Measurements from ENCODE around the gene HSPA12A.
A peak's percentile ranks its signal among the peaks of the same experiment; 100 is the strongest.

HSPA12A gene

DNA sequence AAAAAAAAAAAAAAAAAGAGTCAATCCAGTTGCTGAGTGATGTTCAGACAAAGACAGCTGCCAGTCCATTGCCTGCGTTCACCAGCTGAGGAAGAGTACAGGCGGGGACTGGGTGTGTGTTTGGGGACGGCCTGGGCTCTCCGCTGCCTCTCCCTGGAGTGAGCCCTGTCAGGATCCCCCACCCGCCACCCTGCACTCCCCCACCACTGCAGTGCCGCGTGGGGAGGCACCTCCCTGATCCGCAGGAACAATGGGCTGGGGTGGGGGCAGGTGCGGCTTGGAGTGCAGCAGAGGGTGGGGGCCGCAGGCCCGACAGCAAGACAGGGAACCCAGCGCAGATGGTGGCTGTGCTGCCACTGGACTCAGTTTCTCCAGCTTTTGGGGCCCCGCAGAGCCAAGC lies 1.4 kb downstream of the HSPA12A start:
- no peak for DNase-seq

- DNase-seq = no peak
These were observed 4.0 kb downstream of the HSPA12A start for GRCh38 chr10:116738339-116738738.

DNA sequence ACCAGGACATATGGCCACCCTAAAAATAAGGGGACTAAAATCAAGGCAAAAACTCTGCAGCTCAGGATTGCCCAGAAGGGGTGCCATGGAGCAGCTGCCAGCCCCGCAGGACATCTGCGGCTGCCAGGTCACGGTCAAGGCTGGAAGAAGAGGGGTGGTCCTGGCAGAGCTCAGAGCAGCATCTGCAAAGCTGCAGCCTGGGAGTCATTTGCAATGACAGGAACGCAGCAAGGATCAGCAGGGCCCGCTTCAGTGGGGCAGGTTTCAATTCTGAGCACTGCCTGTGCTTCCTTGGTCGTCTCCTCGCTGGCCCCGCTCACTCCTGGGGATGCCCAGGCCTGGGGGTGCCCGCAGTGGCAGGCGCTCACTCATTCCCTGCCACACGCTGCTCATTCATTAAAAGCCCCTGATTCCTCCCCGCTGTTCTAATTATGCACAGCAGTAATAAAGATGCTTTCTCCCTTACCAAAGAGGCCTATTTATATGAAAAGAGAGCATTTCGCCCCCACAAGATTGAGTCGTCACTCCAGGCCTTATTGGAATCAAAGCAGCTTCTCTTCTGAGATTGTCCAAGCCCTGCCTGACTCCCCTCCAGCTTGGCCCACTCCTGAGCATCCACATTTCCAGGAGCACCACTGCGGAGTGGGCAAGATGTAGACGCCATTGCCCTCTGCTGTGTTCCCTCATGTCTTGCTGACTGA lies 4.6 kb downstream of the HSPA12A start:
- DNase-seq = no peak

GRCh38 chr10:116733566-116733965 lies 8.8 kb downstream of the HSPA12A start:
- DNase-seq = no peak

GRCh38 chr10:116732573-116732972 lies 9.8 kb downstream of the HSPA12A start:
- DNase-seq = no peak

- no peak for DNase-seq
These were observed 11.7 kb downstream of the HSPA12A start for GRCh38 chr10:116730464-116731260.

DNA sequence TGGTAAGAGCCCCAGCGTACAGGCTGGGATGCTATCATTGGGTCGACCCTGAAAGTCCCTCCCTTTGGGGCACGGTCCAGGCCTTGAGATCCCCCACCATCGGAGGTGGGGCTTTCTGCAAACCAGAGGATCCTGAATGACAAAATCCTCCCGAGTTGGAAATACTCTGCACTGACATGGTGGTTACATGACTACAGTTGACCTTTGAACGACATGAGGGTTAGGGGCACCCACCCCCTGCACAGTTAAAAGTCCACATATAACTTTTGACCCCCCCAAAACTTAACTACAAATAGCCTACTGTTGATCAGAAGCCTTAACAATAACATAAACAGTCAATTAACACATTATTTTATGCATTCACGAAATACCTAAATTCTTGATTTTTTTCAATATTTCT lies 13.1 kb downstream of the HSPA12A start:
- no peak for DNase-seq

GRCh38 chr10:116728526-116729096 lies 13.8 kb downstream of the HSPA12A start:
- DNase-seq = no peak

DNA sequence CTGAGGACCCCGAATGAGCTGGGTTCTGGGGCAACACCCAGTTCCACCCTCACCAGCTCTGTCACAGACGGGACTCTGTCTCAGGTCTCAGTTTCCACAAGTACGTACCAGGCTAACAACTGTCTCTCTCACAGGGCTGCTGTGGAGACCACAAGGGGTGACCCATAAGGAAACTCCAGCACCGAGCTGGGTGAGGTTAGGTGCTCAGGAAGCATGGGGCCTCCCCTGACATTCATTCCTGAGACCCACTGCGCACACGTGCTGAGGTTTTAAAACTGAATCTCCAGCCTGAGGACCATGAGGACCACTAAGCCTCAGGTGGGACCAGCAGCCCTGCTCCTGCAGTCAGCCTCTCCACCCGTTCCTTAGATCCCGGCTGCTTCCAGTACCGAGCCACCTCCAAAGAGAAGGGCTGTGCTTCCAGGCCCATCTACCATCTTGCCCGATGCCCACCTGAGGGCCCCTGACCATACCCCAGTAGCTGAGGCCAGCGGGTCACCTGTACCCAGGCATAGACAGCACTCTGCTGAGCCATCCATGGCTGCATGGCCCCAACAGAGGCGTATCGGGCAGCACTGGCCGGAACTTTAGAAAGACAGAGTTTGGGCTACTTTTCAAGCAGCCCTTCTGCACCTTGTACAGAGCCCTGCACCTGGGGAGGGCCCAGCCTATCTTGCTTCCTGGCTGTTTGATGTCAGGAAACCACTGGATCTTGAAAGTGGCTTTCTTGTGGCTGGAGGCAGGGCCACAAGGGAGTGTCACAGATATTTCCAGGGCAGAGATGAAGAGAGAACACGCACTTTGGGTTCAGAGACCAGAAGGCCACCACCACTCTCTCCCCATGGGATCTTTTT lies 18.7 kb downstream of the HSPA12A start:
- peak; percentile 15 for DNase-seq

DNA sequence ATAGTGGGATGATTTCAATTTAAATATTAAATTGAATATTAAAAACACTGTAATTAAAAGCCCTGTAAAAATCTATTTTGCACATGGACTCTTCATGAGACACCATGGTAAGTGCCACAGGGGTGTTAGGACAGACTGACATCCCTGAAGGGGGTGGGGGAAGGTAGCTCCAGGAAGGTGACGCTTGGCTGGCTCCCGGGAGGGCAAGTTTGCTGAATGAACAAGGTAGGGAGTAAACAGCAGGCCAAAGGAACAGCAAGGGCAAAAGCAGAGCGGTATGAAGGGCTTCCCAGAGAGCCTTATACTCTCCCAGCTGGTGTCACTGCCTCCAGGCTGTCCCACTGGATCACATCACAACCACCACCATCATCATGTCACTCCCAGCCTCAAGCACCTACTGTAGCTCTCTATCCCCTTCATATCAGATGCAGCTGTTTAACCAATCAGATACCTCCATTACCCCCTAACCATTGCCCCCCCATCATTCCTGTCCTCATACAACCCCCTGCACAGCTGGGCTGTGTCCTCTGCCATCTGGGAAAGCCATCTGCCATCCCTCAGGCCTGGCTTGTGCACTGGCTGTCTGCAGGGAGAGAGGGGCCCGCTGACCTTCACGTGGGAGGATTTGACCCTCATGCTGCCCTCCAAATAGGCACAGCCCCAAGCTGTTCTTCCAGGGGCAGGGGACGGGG lies 19.5 kb downstream of the HSPA12A start:
- no peak for DNase-seq

- no peak for DNase-seq
These were observed 20.6 kb downstream of the HSPA12A start for GRCh38 chr10:116721547-116722392.

GRCh38 chr10:116720668-116721546 lies 21.5 kb downstream of the HSPA12A start:
- DNase-seq = no peak

- no peak for DNase-seq
These were observed 22.1 kb downstream of the HSPA12A start for GRCh38 chr10:116720241-116720643.

DNA sequence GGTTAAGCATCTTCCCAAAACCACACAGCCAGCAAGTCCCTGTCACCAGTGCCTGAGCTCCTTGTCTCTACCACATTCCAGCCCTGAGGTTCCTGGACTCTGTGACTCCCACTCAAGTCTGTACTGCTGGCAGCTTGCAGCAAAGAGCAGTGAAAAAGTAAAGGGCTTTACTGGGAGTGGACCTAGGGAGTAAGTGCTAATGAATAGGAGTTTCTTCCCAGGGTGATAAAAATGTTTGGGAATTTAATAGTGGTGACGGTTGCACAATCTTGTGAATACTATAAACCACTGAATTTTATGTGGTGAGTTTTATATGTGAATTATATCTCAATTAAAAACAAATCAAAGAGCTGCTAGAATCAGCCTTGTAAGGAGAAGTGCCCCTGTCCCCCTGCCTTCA lies 22.6 kb downstream of the HSPA12A start:
- no peak for DNase-seq

DNA sequence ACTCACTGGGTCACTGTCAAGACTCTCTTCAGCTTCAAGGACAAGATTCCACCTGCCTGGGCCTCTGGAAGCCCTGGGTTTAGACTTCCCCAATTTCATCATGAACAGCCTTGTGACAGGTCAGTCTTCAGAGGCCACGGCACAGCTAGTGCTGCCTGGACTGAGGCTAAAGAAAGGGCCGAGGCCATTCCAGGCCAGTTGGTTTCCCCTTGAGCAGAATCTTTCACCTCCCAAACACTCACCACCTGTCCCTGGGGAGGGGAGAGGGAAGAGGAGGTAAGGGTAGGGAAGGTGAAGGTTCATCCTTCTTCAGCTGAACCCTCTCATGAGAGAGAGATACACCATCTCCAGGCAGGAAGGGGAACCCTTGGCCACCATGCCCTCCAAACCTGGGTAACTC lies 24.3 kb downstream of the HSPA12A start:
- no peak for DNase-seq

DNA sequence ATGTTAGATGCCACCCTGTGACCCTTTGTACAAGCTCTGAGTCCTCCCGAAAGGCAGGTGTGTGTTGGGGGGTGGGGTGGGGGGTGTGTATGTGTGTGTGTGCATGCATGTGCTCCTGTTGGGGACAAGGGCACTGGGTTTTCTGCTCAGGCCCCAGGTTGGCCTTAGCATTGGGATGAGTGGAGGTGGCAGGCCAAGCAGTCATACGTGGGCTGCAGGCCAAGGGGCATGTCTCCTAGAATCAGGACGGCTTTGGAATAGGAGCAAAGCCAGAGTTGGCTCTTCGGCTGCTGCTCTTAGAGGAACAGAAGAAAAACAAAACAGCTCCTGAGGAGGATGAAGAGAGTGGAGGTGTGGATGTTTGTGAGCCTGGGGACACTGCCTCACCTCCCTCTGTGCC lies 26.0 kb downstream of the HSPA12A start:
- no peak for DNase-seq

DNA sequence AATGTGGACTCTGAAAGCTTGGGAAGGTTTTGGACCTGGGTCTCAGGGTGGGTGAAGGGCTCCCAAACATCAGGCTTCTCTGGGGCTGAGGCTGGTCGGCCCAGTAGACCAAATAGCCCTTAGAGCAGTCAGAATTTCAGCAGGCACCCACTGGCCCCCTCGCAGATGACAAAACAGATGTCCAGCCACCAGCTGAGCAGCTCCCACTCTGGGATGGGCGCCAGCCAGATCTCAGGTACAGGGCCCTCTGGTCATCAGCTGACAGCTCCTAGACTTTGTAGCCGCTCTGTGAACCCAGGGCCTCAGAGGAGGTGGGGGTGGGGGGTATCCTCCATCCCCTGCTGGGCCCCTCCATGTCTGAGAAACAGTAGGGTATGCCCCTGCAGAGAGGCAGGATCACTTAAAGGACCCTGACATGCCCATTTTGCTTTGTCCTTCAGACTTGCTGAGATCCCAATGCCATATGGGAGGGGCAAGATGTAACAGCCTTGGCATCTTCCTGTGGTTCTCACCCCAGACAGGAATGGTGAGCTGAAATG lies 26.5 kb downstream of the HSPA12A start:
- no peak for DNase-seq

DNA sequence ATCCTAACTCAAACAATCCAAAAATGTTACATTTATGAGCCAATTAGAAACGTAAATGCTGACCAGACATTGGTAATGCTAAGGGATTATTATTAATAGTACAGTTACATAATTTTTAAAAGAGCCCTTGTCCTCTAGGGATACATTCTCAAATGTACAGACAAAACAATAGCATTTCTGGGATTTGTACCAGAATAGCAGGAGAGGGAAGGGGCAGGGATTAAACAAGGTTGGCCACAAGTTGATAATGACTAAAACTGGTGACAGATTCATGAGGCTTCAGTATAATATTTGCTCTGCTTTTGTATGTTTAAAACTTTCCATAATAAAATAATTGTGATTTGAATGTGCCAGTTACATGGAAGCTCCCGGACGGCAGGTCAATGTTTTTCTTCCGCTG lies 27.0 kb downstream of the HSPA12A start:
- no peak for DNase-seq

DNA sequence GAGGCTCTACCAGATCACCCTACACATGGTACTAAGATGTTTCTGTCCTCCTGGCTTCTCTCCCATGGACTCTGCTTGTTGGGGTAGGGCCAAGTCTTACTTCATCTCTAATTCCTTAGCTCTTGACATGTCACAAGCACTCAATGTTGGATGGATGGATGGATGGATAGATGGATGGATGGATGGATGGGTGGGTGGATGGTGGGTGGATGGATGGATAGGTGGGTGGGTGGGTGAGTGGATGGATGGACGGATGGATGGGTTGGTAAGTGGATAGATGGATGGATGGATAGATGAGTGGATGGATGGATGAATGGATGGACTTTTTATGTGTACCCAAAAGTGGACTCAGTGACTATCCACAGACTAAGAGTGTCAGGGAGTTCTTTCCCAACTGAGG lies 28.5 kb downstream of the HSPA12A start:
- no peak for DNase-seq

GRCh38 chr10:116712989-116713543 lies 29.3 kb downstream of the HSPA12A start:
- DNase-seq = no peak
